ENCODE data around the gene BEND3.

- no peak for TF ChIP-seq MYNN (IDR thresholded peaks at IDR 0.05)
- no peak for TF ChIP-seq MYNN (CRISPR knock-in tag; IDR thresholded peaks at IDR 0.05)
- no peak for TF ChIP-seq POLR2A (conservative IDR thresholded peaks at IDR 0.05)
- no peak for TF ChIP-seq CTCF (IDR thresholded peaks at IDR 0.05 in 2 of 3, conservative IDR thresholded peaks at IDR 0.05 in 1 of 3; ENCODE audit: insufficient read depth in 2 of 3, low read depth in 1 of 3, low read length in 3 of 3)
- no peak for TF ChIP-seq NCOA1 (IDR thresholded peaks at IDR 0.05; ENCODE audit: low read depth)
These were observed 96.3 kb downstream of the BEND3 start for GRCh38 chr6:107019047-107019446.
